GM19351 (cell line): ENCODE results near the gene YRDC.
A peak's percentile ranks its signal among the peaks of the same experiment; 100 is the strongest.

ENCODE experiments used
- ATAC-seq: cut with Tn5 transposase; IDR thresholded peaks from one replicate; pipeline ENCODE4 v1.9.1; 2021; ENCODE audit warnings: mild to moderate bottlenecking, moderate library complexity; ENCODE audit not compliant: unreplicated experiment

YRDC gene

GRCh38 chr1:37807555-37808368 lies at the start of gene YRDC, which contains the start of gene C1orf122:
TSS of gene YRDC (minus strand) at chr1:37808208. CDS start at chr1:37808180, 28 bp downstream.
TSS of gene C1orf122 (plus strand) at chr1:37807790. CDS start at chr1:37808405, 615 bp downstream.
- peak; percentile 88 for ATAC-seq

- no peak for ATAC-seq
Measured at GRCh38 chr1:37854406-37854805, 46.4 kb upstream of the YRDC start.

GRCh38 chr1:37853157-37853556 lies 45.1 kb upstream of the YRDC start:
- no peak for ATAC-seq

- ATAC-seq: no peak
Measured at GRCh38 chr1:37851782-37852210, 43.8 kb upstream of the YRDC start.

GRCh38 chr1:37851262-37851661 lies 43.3 kb upstream of the YRDC start:
- ATAC-seq: no peak

GRCh38 chr1:37850352-37850955 lies 42.4 kb upstream of the YRDC start:
- no peak for ATAC-seq

GRCh38 chr1:37849480-37849879 lies 41.5 kb upstream of the YRDC start:
- ATAC-seq: no peak

- no peak for ATAC-seq
Measured at GRCh38 chr1:37846647-37847339, 38.8 kb upstream of the YRDC start.

GRCh38 chr1:37845786-37846185 lies 37.8 kb upstream of the YRDC start:
- no peak for ATAC-seq

- ATAC-seq: no peak
Measured at GRCh38 chr1:37845049-37845646, 37.1 kb upstream of the YRDC start.

- ATAC-seq: no peak
Measured at GRCh38 chr1:37844536-37844935, 36.5 kb upstream of the YRDC start.

- ATAC-seq: no peak
Measured at GRCh38 chr1:37841652-37842051, 33.6 kb upstream of the YRDC start.

GRCh38 chr1:37840711-37841110 lies 32.7 kb upstream of the YRDC start:
- no peak for ATAC-seq

GRCh38 chr1:37839676-37840075 lies 31.7 kb upstream of the YRDC start:
- ATAC-seq: no peak

GRCh38 chr1:37836788-37837187 lies 28.8 kb upstream of the YRDC start:
- ATAC-seq: no peak

GRCh38 chr1:37831809-37832208 lies 23.8 kb upstream of the YRDC start:
- ATAC-seq: no peak

GRCh38 chr1:37831109-37831508 lies 23.1 kb upstream of the YRDC start:
- ATAC-seq: no peak

- ATAC-seq: no peak
Measured at GRCh38 chr1:37828410-37829074, 20.5 kb upstream of the YRDC start.

GRCh38 chr1:37825506-37825905 lies 17.5 kb upstream of the YRDC start:
- ATAC-seq: no peak

- no peak for ATAC-seq
Measured at GRCh38 chr1:37824001-37824400, 16.0 kb upstream of the YRDC start.
